Spleen (tissue), 11 donors: ENCODE data around the gene MAMDC2. TPM values are rescaled to one million over a fixed set of nuclear protein-coding genes. Genes with fewer than 3 reads are reported as not detected.

ENCODE experiments used
- DNase-seq: peaks from one replicate; pipeline ENCODE4 v3.0.0-alpha.2; 2020
- H3K27ac ChIP-seq, 8 donors: fragments of 200-600 bp; sonication (generic) in 7 of 8; 1 replicate in 4 of 8; 2 replicates in 4 of 8; pipeline versions ENCODE4 v1.5.0 to v1.8.0; 2016 to 2021; ENCODE audit warnings: inconsistent platforms in 4 of 8, mild to moderate bottlenecking in 4 of 8, moderate library complexity in 1 of 8
- H3K27me3 ChIP-seq, 7 donors: fragments of 200-600 bp; sonication (generic) in 6 of 7; replicated peaks in 1 of 7; 1 replicate in 4 of 7; 2 replicates in 3 of 7; pipeline versions ENCODE4 v1.5.0 to v1.8.0; 2016 to 2021; ENCODE audit warnings: inconsistent platforms in 3 of 7, mild to moderate bottlenecking in 1 of 7
- H3K36me3 ChIP-seq, 6 donors: fragments of 200-600 bp; sonication (generic) in 5 of 6; 1 replicate in 4 of 6; 2 replicates in 2 of 6; pipeline versions ENCODE4 v1.5.0 to v1.8.0; 2016 to 2021; ENCODE audit warnings: inconsistent platforms in 2 of 6
- H3K4me1 ChIP-seq, 6 donors: fragments of 200-600 bp; sonication (generic) in 5 of 6; 1 replicate in 3 of 6; 2 replicates in 3 of 6; pipeline versions ENCODE4 v1.5.0 to v1.8.0; 2016 to 2021; ENCODE audit warnings: inconsistent platforms in 3 of 6
- H3K4me3 ChIP-seq, 8 donors: fragments of 200-600 bp; sonication (generic) in 7 of 8; 1 replicate in 4 of 8; 2 replicates in 4 of 8; pipeline versions ENCODE4 v1.5.0 to v1.8.0; 2016 to 2021; ENCODE audit warnings: inconsistent platforms in 4 of 8, mild to moderate bottlenecking in 4 of 8, moderate library complexity in 2 of 8
- H3K9me3 ChIP-seq, 8 donors: fragments of 200-600 bp; sonication (generic) in 7 of 8; 1 replicate in 4 of 8; 2 replicates in 4 of 8; pipeline versions ENCODE4 v1.5.0 to v1.8.0; 2016 to 2021; ENCODE audit warnings: inconsistent platforms in 4 of 8
- POLR2A ChIP-seq, 3 donors: fragments of 450-650 bp; IDR thresholded peaks; one replicate each; pipeline ENCODE4 v1.5.1; 2017; ENCODE audit warnings: antibody characterized with exemption in 3 of 3, mild to moderate bottlenecking in 1 of 3
- POLR2AphosphoS5 ChIP-seq, 3 donors: sonication (generic); formaldehyde crosslinking; IDR thresholded peaks; one replicate each; pipeline ENCODE4 v1.5.1; 2017; ENCODE audit warnings: antibody characterized with exemption in 3 of 3
- WGBS, 5 donors: extraction: QIAGEN DNeasy Blood & Tissue Kit in 3 of 5; methylation state at CpG; one replicate each; pipeline versions ENCODE4 v1.1.5 to v1.1.7; 2013 to 2018; 5-methylcytosine and 5-hydroxymethylcytosine counted together
- intact Hi-C: fragments of 100-400 bp; cut with DNase I; formaldehyde crosslinking; loops from one replicate; pipeline ENCODE4 v1.15.0; 2023; ENCODE audit warnings: low total_unique reads
- polyA plus RNA-seq, 3 donors: library from polyadenylated mRNA; stranded (reverse); fragments of 200-250 nt; gene quantifications; one replicate each; pipeline ENCODE4 v1.2.1, GENCODE V29; 2013
- total RNA-seq, 7 donors: library from RNA; depleted of rRNA in 3 of 7; stranded (reverse); fragments of >200 nt in 3 of 7; fragmentation: NEBNext Ultra II Directional in 4 of 7; extraction: Animal tissue kit (Norgen Biotek cat#: 25700) in 4 of 7; gene quantifications; one replicate each; pipeline versions ENCODE4 v1.1.0 to v1.2.1, GENCODE V29; 2016 to 2021
- TF ChIP-seq, protein P1 (sequence below), 11 experiments: fragments of 200-600 bp in 7 of 11; fragments of 450-650 bp in 4 of 11; sonication (generic) in 4 of 11; IDR thresholded peaks in 8 of 11; conservative IDR thresholded peaks in 3 of 11; 1 replicate in 7 of 11; 2 replicates in 4 of 11; pipeline versions ENCODE4 v1.4.0 to v1.8.0; 2016 to 2021; ENCODE audit warnings: antibody characterized with exemption in 11 of 11, inconsistent platforms in 4 of 11, mild to moderate bottlenecking in 1 of 11
- donor health status: healthy with polysubstance abuse.
- donor health status: DM: no; HTN: no; CAD: no; lungs with moderate emphysema.
- donor health status: DM: no; HTN: no; CAD: no.
- donor health status: Bipolar disorder and iron deficiency.
- donor health status: healthy.
- donor health status: DM: no; HTN: no; CAD: no.
- donor health status: DM: yes; HTN: yes; CAD: no.

MAMDC2 gene
- total and polyA plus RNA-seq, 10 donors, result 1.5 to 65.5 (median 14.5) TPM

DNA sequence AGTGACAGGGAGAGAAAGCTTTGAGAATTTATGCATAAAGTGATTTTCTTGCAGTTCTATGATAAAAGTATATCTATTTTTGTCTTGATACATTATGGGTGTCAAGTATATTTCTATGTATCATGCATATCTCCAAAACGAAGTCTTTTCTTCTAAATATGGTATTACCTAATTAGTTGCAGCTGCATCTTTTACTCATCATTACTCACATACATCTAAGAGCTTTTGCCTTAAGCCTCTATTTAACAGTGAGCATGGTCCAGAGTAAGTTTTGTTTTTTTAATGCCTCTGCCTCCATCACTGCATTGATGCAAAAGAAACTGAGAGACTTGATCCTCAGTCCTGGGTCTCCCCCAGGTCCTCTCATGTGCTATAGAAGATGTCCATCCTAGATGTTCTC is 175.1 kb downstream of the MAMDC2 start:
- H3K4me1 ChIP-seq, result no peaks in the 10 kb centered on the region
- intact Hi-C loops, result no loop called here
- no peak overlapping the region for H3K4me3 ChIP-seq
- DNase-seq, result no peak
- TF ChIP-seq POLR2A (IDR thresholded peaks at IDR 0.05), result no peak
- TF ChIP-seq POLR2AphosphoS5 (IDR thresholded peaks at IDR 0.05), result no peak
- TF ChIP-seq, protein P1, sequence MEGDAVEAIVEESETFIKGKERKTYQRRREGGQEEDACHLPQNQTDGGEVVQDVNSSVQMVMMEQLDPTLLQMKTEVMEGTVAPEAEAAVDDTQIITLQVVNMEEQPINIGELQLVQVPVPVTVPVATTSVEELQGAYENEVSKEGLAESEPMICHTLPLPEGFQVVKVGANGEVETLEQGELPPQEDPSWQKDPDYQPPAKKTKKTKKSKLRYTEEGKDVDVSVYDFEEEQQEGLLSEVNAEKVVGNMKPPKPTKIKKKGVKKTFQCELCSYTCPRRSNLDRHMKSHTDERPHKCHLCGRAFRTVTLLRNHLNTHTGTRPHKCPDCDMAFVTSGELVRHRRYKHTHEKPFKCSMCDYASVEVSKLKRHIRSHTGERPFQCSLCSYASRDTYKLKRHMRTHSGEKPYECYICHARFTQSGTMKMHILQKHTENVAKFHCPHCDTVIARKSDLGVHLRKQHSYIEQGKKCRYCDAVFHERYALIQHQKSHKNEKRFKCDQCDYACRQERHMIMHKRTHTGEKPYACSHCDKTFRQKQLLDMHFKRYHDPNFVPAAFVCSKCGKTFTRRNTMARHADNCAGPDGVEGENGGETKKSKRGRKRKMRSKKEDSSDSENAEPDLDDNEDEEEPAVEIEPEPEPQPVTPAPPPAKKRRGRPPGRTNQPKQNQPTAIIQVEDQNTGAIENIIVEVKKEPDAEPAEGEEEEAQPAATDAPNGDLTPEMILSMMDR (IDR thresholded peaks at IDR 0.05 in 8 of 11, conservative IDR thresholded peaks at IDR 0.05 in 3 of 11), result no peak
- peaks cover 0 to 1% (median 0%) of the 10 kb centered on the region in 8 donors for H3K9me3 ChIP-seq
- WGBS, 5 donors, result 67 to 83% (median 73%) methylated on average over 1 of the region's 1 CpG
- no peak overlapping the region for H3K27ac ChIP-seq
- H3K36me3 ChIP-seq, result peaks cover 0 to 22% (median 0%) of the 10 kb centered on the region in 6 donors
- no peaks in the 10 kb centered on the region for H3K27me3 ChIP-seq

DNA sequence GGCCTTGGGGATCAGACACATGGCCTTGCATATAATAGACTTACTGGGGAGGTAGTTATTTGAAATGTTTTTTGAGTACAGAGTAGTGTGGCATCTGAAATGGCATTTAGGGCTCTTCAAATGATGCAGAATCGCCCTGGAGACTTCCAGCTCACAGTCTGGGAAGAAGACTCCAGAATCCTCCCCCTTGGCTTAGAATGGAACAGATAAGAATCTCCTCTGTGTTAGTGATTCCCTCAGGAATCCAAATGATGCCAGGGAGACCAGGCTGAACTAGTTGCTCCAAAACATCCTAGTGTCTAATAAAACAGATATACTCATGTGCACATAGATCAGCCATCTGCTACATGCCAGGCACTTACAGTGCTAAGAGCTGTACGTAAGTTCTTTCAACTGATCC is 176.6 kb downstream of the MAMDC2 start:
- Histone ChIP-seq H3K27me3 (no peaks in the 10 kb centered on the region), H3K27ac (no peak overlapping the region), H3K36me3 (peaks cover 0 to 27% (median 0%) of the 10 kb centered on the region in 6 donors), H3K4me3 (no peak overlapping the region), H3K9me3 (no peaks in the 10 kb centered on the region), H3K4me1 (no peaks in the 10 kb centered on the region)
- no peak for DNase-seq
- intact Hi-C loops, result no loop called here
- TF ChIP-seq, protein P1 (IDR thresholded peaks at IDR 0.05 in 8 of 11, conservative IDR thresholded peaks at IDR 0.05 in 3 of 11), result no peak
- TF ChIP-seq POLR2A (IDR thresholded peaks at IDR 0.05) (no peak), POLR2AphosphoS5 (IDR thresholded peaks at IDR 0.05) (no peak)
- WGBS, 5 donors, result 71 to 93% (median 89%) methylated on average over 2 of the region's 2 CpGs

DNA sequence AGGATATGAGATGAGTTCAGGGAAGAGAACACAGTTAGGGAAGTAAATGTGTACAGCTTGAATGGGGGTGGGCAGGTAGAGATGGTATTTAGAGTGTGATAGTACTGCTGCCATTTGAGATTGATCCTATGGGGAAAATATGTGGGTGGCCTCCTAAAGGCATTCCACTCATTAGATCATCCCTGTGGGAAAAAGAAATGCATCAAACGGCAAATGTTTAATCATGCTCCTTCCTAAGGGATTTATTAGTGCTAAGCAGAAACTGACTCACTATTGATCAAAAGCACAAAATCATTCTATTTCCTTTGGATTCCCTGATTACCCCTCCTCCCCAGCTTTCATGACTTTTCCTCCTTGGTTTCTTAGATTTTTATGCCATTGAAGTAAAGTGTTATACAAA is 178.7 kb downstream of the MAMDC2 start:
- Histone ChIP-seq H3K9me3 (no peaks in the 10 kb centered on the region), H3K36me3 (peaks cover 0 to 23% (median 0%) of the 10 kb centered on the region in 6 donors), H3K4me3 (no peak overlapping the region), H3K4me1 (no peaks in the 10 kb centered on the region), H3K27ac (no peak overlapping the region), H3K27me3 (no peaks in the 10 kb centered on the region)
- intact Hi-C loops, result no loop called here
- no peak for DNase-seq
- TF ChIP-seq, protein P1 (IDR thresholded peaks at IDR 0.05 in 8 of 11, conservative IDR thresholded peaks at IDR 0.05 in 3 of 11), result no peak
- TF ChIP-seq POLR2AphosphoS5 (IDR thresholded peaks at IDR 0.05) (no peak), POLR2A (IDR thresholded peaks at IDR 0.05) (no peak)
- 82 to 100% (median 94%) methylated on average over 1 of the region's 1 CpG for WGBS, 5 donors

DNA sequence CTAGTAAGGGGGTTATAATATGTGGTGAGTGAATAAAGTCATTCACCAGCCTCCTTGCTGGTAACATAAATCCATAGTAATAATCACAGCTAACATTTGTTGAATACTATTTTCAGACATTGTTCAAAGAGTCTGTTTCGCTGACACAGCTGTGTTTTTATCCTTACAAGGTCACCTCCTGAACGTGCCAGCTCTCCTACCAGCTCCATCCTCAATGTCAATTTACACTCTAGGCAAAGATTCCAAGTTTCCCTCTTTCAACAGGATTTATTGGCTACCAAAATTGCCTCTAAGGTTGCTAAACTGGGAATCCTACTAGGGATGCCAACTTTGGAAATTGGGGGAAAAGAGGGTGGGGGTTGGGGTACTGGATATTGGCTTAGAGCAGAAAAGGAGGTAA is 184.5 kb downstream of the MAMDC2 start:
- no peak overlapping the region for H3K27ac ChIP-seq
- H3K4me1 ChIP-seq, result no peaks in the 10 kb centered on the region
- WGBS, 5 donors, result 58 to 80% (median 74%) methylated on average over 2 of the region's 2 CpGs
- no peak for DNase-seq
- intact Hi-C loops, result no loop called here
- H3K9me3 ChIP-seq, result no peaks in the 10 kb centered on the region
- no peaks in the 10 kb centered on the region for H3K27me3 ChIP-seq
- H3K4me3 ChIP-seq, result no peak overlapping the region
- H3K36me3 ChIP-seq, result peaks cover 0 to 5% (median 0%) of the 10 kb centered on the region in 6 donors
- TF ChIP-seq, protein P1 (IDR thresholded peaks at IDR 0.05 in 8 of 11, conservative IDR thresholded peaks at IDR 0.05 in 3 of 11), result no peak
- TF ChIP-seq POLR2AphosphoS5 (IDR thresholded peaks at IDR 0.05) (no peak), POLR2A (IDR thresholded peaks at IDR 0.05) (no peak)
